MM.1S (cell line): Measurements from ENCODE around the gene SYT9.

Experiments used
- DNase-seq: peaks from one replicate; pipeline ENCODE4 v3.0.0-alpha.2; 2015
- H2AFZ ChIP-seq: fragments of 300-600 bp; sonication (generic); 2 replicates; pipeline ENCODE4 v1.6.0; 2016; ENCODE audit warnings: antibody characterized with exemption, low read length
- H3F3A ChIP-seq: fragments of 300-600 bp; sonication (generic); 2 replicates; pipeline ENCODE4 v1.6.1; 2016; ENCODE audit warnings: mild to moderate bottlenecking, antibody characterized with exemption, low read length, moderate library complexity, mixed read lengths; ENCODE audit not compliant: insufficient read depth
- H3K27ac ChIP-seq: fragments of 300-600 bp; sonication (generic); 2 replicates; pipeline ENCODE4 v1.5.1; 2016; ENCODE audit warnings: mild to moderate bottlenecking, low read length
- H3K27me3 ChIP-seq: fragments of 300-600 bp; sonication (generic); replicated peaks from 2 replicates; pipeline ENCODE4 v1.6.0; 2016; ENCODE audit warnings: low read length; ENCODE audit not compliant: insufficient read depth
- H3K36me3 ChIP-seq: fragments of 300-600 bp; sonication (generic); replicated peaks from 2 replicates; pipeline ENCODE4 v1.6.1; 2016; ENCODE audit warnings: mild to moderate bottlenecking, low read length, mixed read lengths; ENCODE audit not compliant: insufficient read depth
- H3K4me1 ChIP-seq: fragments of 300-600 bp; sonication (generic); 2 replicates; pipeline ENCODE4 v1.6.1; 2016; ENCODE audit warnings: low read length, mixed read lengths
- H3K4me2 ChIP-seq: fragments of 300-600 bp; sonication (generic); 2 replicates; pipeline ENCODE4 v1.6.0; 2016; ENCODE audit warnings: low read depth, low read length
- H3K4me3 ChIP-seq: fragments of 300-600 bp; sonication (generic); 2 replicates; pipeline ENCODE4 v1.5.1; 2016; ENCODE audit warnings: low read length, mixed read lengths
- H3K79me2 ChIP-seq: fragments of 300-600 bp; sonication (generic); 2 replicates; pipeline ENCODE4 v1.6.1; 2016; ENCODE audit warnings: mixed run types, low read length, mixed read lengths
- H3K9ac ChIP-seq: fragments of 300-600 bp; sonication (generic); 2 replicates; pipeline ENCODE4 v1.6.1; 2016; ENCODE audit warnings: low read length, mixed read lengths
- H3K9me2 ChIP-seq: fragments of 300-600 bp; sonication (generic); replicated peaks from 2 replicates; pipeline ENCODE4 v1.6.1; 2016; ENCODE audit warnings: mild to moderate bottlenecking, low read length, mixed read lengths; ENCODE audit not compliant: insufficient read depth
- H3K9me3 ChIP-seq: fragments of 300-600 bp; sonication (generic); replicated peaks from 2 replicates; pipeline ENCODE4 v1.6.1; 2016; ENCODE audit warnings: mild to moderate bottlenecking, low read length, mixed read lengths; ENCODE audit not compliant: insufficient read depth
- H4K20me1 ChIP-seq: fragments of 300-600 bp; sonication (generic); 2 replicates; pipeline ENCODE4 v1.6.1; 2016; ENCODE audit warnings: mild to moderate bottlenecking, low read length, moderate library complexity, mixed read lengths; ENCODE audit not compliant: insufficient read depth
- CTCF ChIP-seq: fragments of 300-600 bp; sonication (generic); IDR thresholded peaks from 2 replicates; pipeline ENCODE4 v1.5.1; 2016; ENCODE audit warnings: antibody characterized with exemption, low read length, mixed read lengths
- EZH2 ChIP-seq: fragments of 300-600 bp; sonication (generic); optimal IDR thresholded peaks from 2 replicates; pipeline ENCODE3; 2017; ENCODE audit warnings: low read depth, mild to moderate bottlenecking, antibody characterized with exemption, low read length, mixed read lengths
- EZH2phosphoT487 ChIP-seq: fragments of 300-600 bp; sonication (generic); IDR thresholded peaks from 2 replicates; pipeline ENCODE4 v1.6.1; 2018; ENCODE audit warnings: antibody characterized with exemption, low read length

The SYT9 gene

GRCh38 chr11:7208391-7208790 lies 43.3 kb upstream of the SYT9 start:
- DNase-seq, result no peak
- Histone ChIP-seq H4K20me1 (no peaks in the 10 kb centered on the region), H3K36me3 (no peaks in the 10 kb centered on the region), H3K27me3 (no peaks in the 10 kb centered on the region), H3K9me3 (no peaks in the 10 kb centered on the region), H3K4me1 (no peaks in the 10 kb centered on the region), H3K9ac (no peak overlapping the region), H3F3A (no peaks in the 10 kb centered on the region), H3K4me2 (no peak overlapping the region), H2AFZ (no peak overlapping the region), H3K79me2 (no peaks in the 10 kb centered on the region), H3K9me2 (no peaks in the 10 kb centered on the region), H3K27ac (no peak overlapping the region), H3K4me3 (no peak overlapping the region)
- TF ChIP-seq CTCF (no peak), EZH2 (no peak), EZH2phosphoT487 (no peak)

- no peaks in the 10 kb centered on the region for H3K4me1 ChIP-seq
- no peak overlapping the region for H3K4me3 ChIP-seq
- no peaks in the 10 kb centered on the region for H3K79me2 ChIP-seq
- TF ChIP-seq CTCF (no peak), EZH2phosphoT487 (no peak), EZH2 (no peak)
- no peaks in the 10 kb centered on the region for H3K27me3 ChIP-seq
- H3K9ac ChIP-seq, result no peak overlapping the region
- DNase-seq, result no peak
- no peaks in the 10 kb centered on the region for H3K36me3 ChIP-seq
- no peaks in the 10 kb centered on the region for H3K9me3 ChIP-seq
- no peak overlapping the region for H3K27ac ChIP-seq
- no peaks in the 10 kb centered on the region for H3F3A ChIP-seq
- H2AFZ ChIP-seq, result no peak overlapping the region
- H4K20me1 ChIP-seq, result no peaks in the 10 kb centered on the region
- no peaks in the 10 kb centered on the region for H3K9me2 ChIP-seq
- no peak overlapping the region for H3K4me2 ChIP-seq
Measured at GRCh38 chr11:7219491-7219890, 32.2 kb upstream of the SYT9 start.

GRCh38 chr11:7220636-7221035 lies 31.1 kb upstream of the SYT9 start:
- no peaks in the 10 kb centered on the region for H3K79me2 ChIP-seq
- no peak overlapping the region for H3K4me3 ChIP-seq
- no peak overlapping the region for H3K4me2 ChIP-seq
- DNase-seq, result no peak
- no peaks in the 10 kb centered on the region for H3K4me1 ChIP-seq
- no peak overlapping the region for H2AFZ ChIP-seq
- H3K9me3 ChIP-seq, result no peaks in the 10 kb centered on the region
- H3F3A ChIP-seq, result no peaks in the 10 kb centered on the region
- H3K27me3 ChIP-seq, result no peaks in the 10 kb centered on the region
- TF ChIP-seq EZH2, result no peak
- no peaks in the 10 kb centered on the region for H3K9me2 ChIP-seq
- H3K9ac ChIP-seq, result no peak overlapping the region
- no peaks in the 10 kb centered on the region for H3K36me3 ChIP-seq
- H4K20me1 ChIP-seq, result no peaks in the 10 kb centered on the region
- H3K27ac ChIP-seq, result no peak overlapping the region

GRCh38 chr11:7222619-7223018 lies 29.1 kb upstream of the SYT9 start:
- no peak overlapping the region for H3K4me2 ChIP-seq

More at GRCh38 chr11:7222619-7223018, 29.1 kb upstream of the SYT9 start:
- TF ChIP-seq EZH2, result no peak
- TF ChIP-seq EZH2phosphoT487, result no peak
- no peak for TF ChIP-seq CTCF
- Histone ChIP-seq H2AFZ (no peak overlapping the region), H3K36me3 (no peaks in the 10 kb centered on the region), H3K79me2 (no peaks in the 10 kb centered on the region), H3K4me1 (no peaks in the 10 kb centered on the region), H4K20me1 (no peaks in the 10 kb centered on the region), H3K27ac (no peak overlapping the region), H3K9me3 (no peaks in the 10 kb centered on the region), H3K27me3 (no peaks in the 10 kb centered on the region), H3K9me2 (no peaks in the 10 kb centered on the region), H3K4me3 (no peak overlapping the region), H3F3A (no peaks in the 10 kb centered on the region), H3K9ac (no peak overlapping the region)
- no peak for DNase-seq
